K562 (cell line): Measurements from ENCODE around the gene PDGFC. TPM values are rescaled to one million over a fixed set of nuclear protein-coding genes. Genes with fewer than 3 reads are reported as not detected.

Source experiments
- ATAC-seq: fragments of 200-7000 bp; cut with Tn5 transposase; 3 replicates; pipeline ENCODE4 v1.9.1; 2020; ENCODE audit warnings: moderate library complexity
- BruUV-seq: library from RNA; stranded (reverse); fragments of 400-500 nt; replicated peaks from 2 replicates; lab custom pipeline; 2021; lab: Mats Ljungman, UMichigan
- CTCF ChIA-PET: fragments of 300-600 bp; formaldehyde crosslinking; extraction: SDS; loops from one replicate; lab custom pipeline; 2021; ENCODE audit warnings: low intra/inter-chr PET ratio; lab: Yijun Ruan, JAX
- POLR2A ChIA-PET: fragments of 300-600, 350-650 bp; sonication (Branson Sonifier 250); formaldehyde crosslinking; extraction: SDS; loops from one replicate; lab custom pipeline; 2021; ENCODE audit warnings: antibody characterized with exemption, inconsistent platforms; lab: Yijun Ruan, JAX
- DNase-seq, 4 experiments: peaks; one replicate each; pipeline versions ENCODE4 v3.0.0 to v3.0.0-alpha.2; 2011 to 2018; ENCODE audit warnings: low spot score in 3 of 4, mixed read lengths in 3 of 4; ENCODE audit errors: extremely low read depth in 1 of 4
- FAIRE-seq: peaks from 2 replicates; lab custom pipeline; 2011; peaks lifted over from hg19 to GRCh38; lab: Jason Lieb, UNC
- H2AFZ ChIP-seq: 2 replicates; pipeline ENCODE4 v1.6.0; 2011; ENCODE audit warnings: low read depth, low read length, control low read depth, inconsistent platforms
- H3K27ac ChIP-seq: fragments of 200-600 bp; 3 replicates; pipeline ENCODE4 v1.8.0; 2011; ENCODE audit warnings: low read depth, mild to moderate bottlenecking, control low read depth, inconsistent platforms, low read length, moderate library complexity, mixed read lengths; ENCODE audit errors: extremely low read depth
- H3K27me3 ChIP-seq, 2 experiments: fragments of 300-600 bp in 1 of 2; 2 replicates in 1 of 2; 3 replicates in 1 of 2; pipeline versions ENCODE4 v1.6.0 to v1.8.0; 2011; ENCODE audit warnings: inconsistent platforms in 2 of 2, low read length in 2 of 2, mild to moderate bottlenecking in 1 of 2, mixed read lengths in 1 of 2, moderate library complexity in 1 of 2; ENCODE audit not compliant: control insufficient read depth in 2 of 2, insufficient read depth in 2 of 2
- H3K36me3 ChIP-seq: fragments of 300-600 bp; 3 replicates; pipeline ENCODE4 v1.8.0; 2011; ENCODE audit warnings: mild to moderate bottlenecking, low read length, inconsistent platforms; ENCODE audit not compliant: control insufficient read depth, insufficient read depth
- H3K4me1 ChIP-seq, 2 experiments: fragments of 200-600 bp in 1 of 2; replicated peaks in 1 of 2; 2 replicates in 1 of 2; 3 replicates in 1 of 2; pipeline versions ENCODE4 v1.5.1 to v1.8.0; 2011; ENCODE audit warnings: inconsistent platforms in 2 of 2, low read length in 2 of 2, mild to moderate bottlenecking in 1 of 2, mixed read lengths in 1 of 2, moderate library complexity in 1 of 2; ENCODE audit not compliant: control insufficient read depth in 2 of 2, insufficient read depth in 2 of 2
- H3K4me2 ChIP-seq: 2 replicates; pipeline ENCODE4 v1.6.1; 2011; ENCODE audit warnings: low read length, control low read depth, inconsistent platforms, mixed read lengths; ENCODE audit not compliant: insufficient read depth
- H3K4me3 ChIP-seq: fragments of 200-600 bp; sonication (generic), shearing (Covaris generic); 2 replicates; pipeline ENCODE4 v1.5.1; 2016; ENCODE audit warnings: control low read depth, inconsistent platforms
- H3K79me2 ChIP-seq: fragments of 200-600 bp; 3 replicates; pipeline ENCODE4 v1.8.0; 2011; ENCODE audit warnings: low read length, inconsistent platforms; ENCODE audit not compliant: control insufficient read depth, insufficient read depth
- H3K9ac ChIP-seq, 2 experiments: 2 replicates each; pipeline versions ENCODE4 v1.6.0 to v1.6.1; 2011; ENCODE audit warnings: low read depth in 2 of 2, low read length in 2 of 2, control low read depth in 1 of 2, inconsistent platforms in 1 of 2, mild to moderate bottlenecking in 1 of 2, mixed read lengths in 1 of 2; ENCODE audit not compliant: insufficient read depth in 1 of 2
- H3K9me1 ChIP-seq: one replicate; pipeline ENCODE4 v1.6.0; 2011; ENCODE audit warnings: inconsistent platforms, mild to moderate bottlenecking, low read length, moderate library complexity; ENCODE audit not compliant: control insufficient read depth, insufficient read depth
- H3K9me3 ChIP-seq: replicated peaks from 2 replicates; pipeline ENCODE4 v1.5.1; 2011; ENCODE audit warnings: low read depth, low read length, inconsistent platforms; ENCODE audit not compliant: control insufficient read depth, insufficient read depth
- H4K20me1 ChIP-seq: replicated peaks from 2 replicates; pipeline ENCODE4 v1.6.1; 2011; ENCODE audit warnings: low read length, inconsistent platforms, mixed read lengths; ENCODE audit not compliant: control insufficient read depth, insufficient read depth
- EHMT2 ChIP-seq: fragments of 450-650 bp; IDR thresholded peaks from 2 replicates; pipeline ENCODE4 v1.6.1; 2018; ENCODE audit warnings: antibody characterized with exemption
- GABPB2 ChIP-seq: fragments of 250-450 bp; sonication (Bioruptor Pico); conservative IDR thresholded peaks from 2 replicates; pipeline ENCODE4 v1.5.1; 2021; ENCODE audit warnings: mild to moderate bottlenecking
- HDAC2 ChIP-seq: fragments of 450-650 bp; IDR thresholded peaks from 2 replicates; pipeline ENCODE4 v1.6.1; 2016; ENCODE audit warnings: mild to moderate bottlenecking
- HIVEP1 ChIP-seq: fragments of 250-450 bp; sonication (Bioruptor Pico); IDR thresholded peaks from 2 replicates; pipeline ENCODE4 v1.4.0; 2020; ENCODE audit warnings: mild to moderate bottlenecking
- HNRNPLL ChIP-seq: fragments of 200-400 bp; formaldehyde crosslinking; IDR thresholded peaks from 2 replicates; pipeline ENCODE4 v1.6.1; 2017; ENCODE audit warnings: low read length, low read depth, mild to moderate bottlenecking; ENCODE audit not compliant: poor library complexity, severe bottlenecking
- NR3C1 ChIP-seq: sonication (generic); formaldehyde crosslinking; IDR thresholded peaks from 2 replicates; pipeline ENCODE4 v1.8.1; 2022; ENCODE audit warnings: missing genetic modification reagents
- SUPT5H ChIP-seq: fragments of 450-650 bp; IDR thresholded peaks from 2 replicates; pipeline ENCODE4 v1.6.1; 2016
- ZKSCAN3 ChIP-seq: fragments of 250-450 bp; sonication (Bioruptor Pico); IDR thresholded peaks from 2 replicates; pipeline ENCODE4 v1.4.0; 2020
- ZNF224 ChIP-seq: sonication (generic); formaldehyde crosslinking; IDR thresholded peaks from 2 replicates; pipeline ENCODE4 v1.8.0; 2022; ENCODE audit warnings: mild to moderate bottlenecking, missing genetic modification reagents
- ZNF253 ChIP-seq: fragments of 250-450 bp; sonication (Bioruptor Pico); conservative IDR thresholded peaks from 2 replicates; pipeline ENCODE4 v1.6.1; 2021; ENCODE audit warnings: mild to moderate bottlenecking
- WGBS: fragments of 100-300 bp; shearing (Covaris generic); methylation state at CpG from one replicate; pipeline ENCODE4 v1.1.6; 2016; ENCODE audit warnings: low coverage, mixed read lengths; ENCODE audit not compliant: insufficient coverage; ENCODE audit errors: missing lambda C conversion rate; 5-methylcytosine and 5-hydroxymethylcytosine counted together
- in situ Hi-C: fragments of 300-500 bp; cut with MboI; formaldehyde crosslinking; loops from 4 replicates; pipeline ENCODE4 v1.15.0; 2018; ENCODE audit warnings: inconsistent platforms, mixed read lengths
- intact Hi-C: fragments of 100-400 bp; cut with micrococcal nuclease; formaldehyde crosslinking; loops from 2 replicates; pipeline ENCODE4 v1.14.2; 2022
- polyA plus RNA-seq, 8 experiments: library from polyadenylated mRNA; depleted of rRNA in 4 of 8; stranded (reverse) in 5 of 8; unstranded in 3 of 8; fragments of >200 nt; fragmentation: Nextera tagmentation in 2 of 8; fragmentation: Illumina TruSeq in 1 of 8; extraction: Ambion mirVana in 2 of 8; extraction: Trizol in 1 of 8; gene quantifications; 2 replicates each; pipeline versions ENCODE4 v1.2.1 to v1.2.3, GENCODE V29; 2011 to 2014; ENCODE audit warnings: inconsistent platforms in 1 of 8, missing spikeins in 1 of 8
- total RNA-seq, 7 experiments: library from RNA; depleted of rRNA in 6 of 7; stranded (reverse); fragments of >200 nt in 6 of 7; fragmentation: Illumina TruSeq in 2 of 7; extraction: Trizol in 2 of 7; gene quantifications; 2 replicates each; pipeline versions ENCODE4 v1.2.1 to v1.2.3, GENCODE V29; 2011 to 2021; ENCODE audit warnings: low replicate concordance in 1 of 7
- TF ChIP-seq, protein P1 (sequence below): fragments of 450-650 bp; formaldehyde crosslinking; IDR thresholded peaks from 2 replicates; pipeline ENCODE4 v1.4.0; 2022; ENCODE audit warnings: mild to moderate bottlenecking, moderate library complexity
- TF ChIP-seq, protein P2 (sequence below): fragments of 200-800 bp; sonication (Bioruptor generic); IDR thresholded peaks from 2 replicates; pipeline ENCODE4 v1.6.1; 2017; ENCODE audit warnings: missing genetic modification characterization, missing compliant biosample characterization
- TF ChIP-seq, protein P3 (sequence below): sonication (generic); formaldehyde crosslinking; IDR thresholded peaks from 2 replicates; pipeline ENCODE4 v1.8.1; 2023; ENCODE audit warnings: mild to moderate bottlenecking, missing genetic modification reagents
- TF ChIP-seq, protein P4 (sequence below): sonication (generic); formaldehyde crosslinking; IDR thresholded peaks from 2 replicates; pipeline ENCODE4 v1.8.0; 2023; ENCODE audit warnings: missing genetic modification reagents, mild to moderate bottlenecking, borderline replicate concordance

Gene PDGFC
- total and polyA plus RNA-seq, 9 of the 15 experiments (the other 6 are each of a cell fraction or from before 2014, with no cell fraction given) = not detected

DNA sequence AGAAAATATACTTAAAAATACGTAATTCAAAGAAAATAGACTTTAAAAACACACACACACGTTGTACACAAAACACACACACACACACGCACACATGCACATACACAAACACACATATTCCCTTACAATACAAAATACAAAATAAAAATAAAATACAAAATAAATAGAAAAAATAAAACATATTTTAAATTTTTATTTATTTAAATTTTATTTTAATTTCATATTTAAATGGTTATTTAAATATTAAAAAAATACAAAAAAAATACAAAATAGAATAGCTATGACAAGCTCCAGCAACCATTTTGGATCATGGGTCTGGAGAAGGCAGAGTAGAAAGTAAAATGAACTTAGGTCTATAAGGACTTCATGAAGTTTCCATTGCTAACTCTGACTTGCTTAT lies 34.2 kb upstream of the PDGFC start (continued):
- no peak for TF ChIP-seq HDAC2
- no peak for TF ChIP-seq ZNF253 (CRISPR knock-in tag)
- no peak for TF ChIP-seq GABPB2 (CRISPR knock-in tag)
- TF ChIP-seq EHMT2 = no peak
- TF ChIP-seq, protein P1, sequence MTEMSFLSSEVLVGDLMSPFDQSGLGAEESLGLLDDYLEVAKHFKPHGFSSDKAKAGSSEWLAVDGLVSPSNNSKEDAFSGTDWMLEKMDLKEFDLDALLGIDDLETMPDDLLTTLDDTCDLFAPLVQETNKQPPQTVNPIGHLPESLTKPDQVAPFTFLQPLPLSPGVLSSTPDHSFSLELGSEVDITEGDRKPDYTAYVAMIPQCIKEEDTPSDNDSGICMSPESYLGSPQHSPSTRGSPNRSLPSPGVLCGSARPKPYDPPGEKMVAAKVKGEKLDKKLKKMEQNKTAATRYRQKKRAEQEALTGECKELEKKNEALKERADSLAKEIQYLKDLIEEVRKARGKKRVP (CRISPR knock-in tag) = no peak
- TF ChIP-seq, all 486 proteins: peak for 0

DNA sequence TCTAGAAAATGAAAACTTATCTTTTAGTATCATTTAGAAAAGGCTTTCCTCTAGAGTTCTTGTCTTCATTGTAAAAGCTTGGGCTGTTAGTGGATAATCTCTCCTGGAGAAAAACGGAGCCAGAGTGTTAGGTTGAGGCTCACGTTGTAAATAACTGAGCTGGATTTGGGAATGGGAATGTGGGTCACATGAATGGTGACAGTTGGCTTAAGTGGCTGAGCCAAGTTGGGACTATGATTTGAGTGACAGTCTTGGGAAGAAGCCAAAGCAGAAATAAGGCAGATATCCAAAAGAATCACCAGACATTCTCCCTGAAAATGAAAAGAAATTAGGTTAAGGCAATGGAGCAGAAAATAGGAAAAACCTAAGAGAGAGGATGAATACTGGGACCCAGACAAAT lies 33.6 kb upstream of the PDGFC start:
- Histone ChIP-seq H3K4me2 (no peak overlapping the region), H3K9ac (no peak overlapping the region), H2AFZ (no peak overlapping the region), H3K79me2 (no peaks in the 10 kb centered on the region), H3K36me3 (no peaks in the 10 kb centered on the region), H3K4me3 (no peak overlapping the region), H3K9me1 (no peaks in the 10 kb centered on the region), H3K27ac (no peak overlapping the region), H4K20me1 (no peaks in the 10 kb centered on the region), H3K4me1 (no peaks in the 10 kb centered on the region)
- ChIA-PET POLR2A (no interaction called here), CTCF (no interaction called here)
- in situ Hi-C loops = no loop called here
- no TSS peak for BruUV-seq
- ATAC-seq (no peak), FAIRE-seq (no peak), DNase-seq (no peak)
- 0% methylated on average over 2 of the region's 2 CpGs for WGBS
- no peak for TF ChIP-seq HIVEP1 (CRISPR knock-in tag)
- TF ChIP-seq, protein P2, sequence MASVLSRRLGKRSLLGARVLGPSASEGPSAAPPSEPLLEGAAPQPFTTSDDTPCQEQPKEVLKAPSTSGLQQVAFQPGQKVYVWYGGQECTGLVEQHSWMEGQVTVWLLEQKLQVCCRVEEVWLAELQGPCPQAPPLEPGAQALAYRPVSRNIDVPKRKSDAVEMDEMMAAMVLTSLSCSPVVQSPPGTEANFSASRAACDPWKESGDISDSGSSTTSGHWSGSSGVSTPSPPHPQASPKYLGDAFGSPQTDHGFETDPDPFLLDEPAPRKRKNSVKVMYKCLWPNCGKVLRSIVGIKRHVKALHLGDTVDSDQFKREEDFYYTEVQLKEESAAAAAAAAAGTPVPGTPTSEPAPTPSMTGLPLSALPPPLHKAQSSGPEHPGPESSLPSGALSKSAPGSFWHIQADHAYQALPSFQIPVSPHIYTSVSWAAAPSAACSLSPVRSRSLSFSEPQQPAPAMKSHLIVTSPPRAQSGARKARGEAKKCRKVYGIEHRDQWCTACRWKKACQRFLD (CRISPR knock-in tag) = no peak
- TF ChIP-seq, protein P3, sequence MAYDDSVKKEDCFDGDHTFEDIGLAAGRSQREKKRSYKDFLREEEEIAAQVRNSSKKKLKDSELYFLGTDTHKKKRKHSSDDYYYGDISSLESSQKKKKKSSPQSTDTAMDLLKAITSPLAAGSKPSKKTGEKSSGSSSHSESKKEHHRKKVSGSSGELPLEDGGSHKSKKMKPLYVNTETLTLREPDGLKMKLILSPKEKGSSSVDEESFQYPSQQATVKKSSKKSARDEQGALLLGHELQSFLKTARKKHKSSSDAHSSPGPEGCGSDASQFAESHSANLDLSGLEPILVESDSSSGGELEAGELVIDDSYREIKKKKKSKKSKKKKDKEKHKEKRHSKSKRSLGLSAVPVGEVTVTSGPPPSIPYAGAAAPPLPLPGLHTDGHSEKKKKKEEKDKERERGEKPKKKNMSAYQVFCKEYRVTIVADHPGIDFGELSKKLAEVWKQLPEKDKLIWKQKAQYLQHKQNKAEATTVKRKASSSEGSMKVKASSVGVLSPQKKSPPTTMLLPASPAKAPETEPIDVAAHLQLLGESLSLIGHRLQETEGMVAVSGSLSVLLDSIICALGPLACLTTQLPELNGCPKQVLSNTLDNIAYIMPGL = no peak
- no peak for TF ChIP-seq SUPT5H
- TF ChIP-seq NR3C1 (CRISPR knock-in tag) = no peak
- no peak for TF ChIP-seq HNRNPLL
- TF ChIP-seq ZNF224 = no peak
- TF ChIP-seq, protein P4, sequence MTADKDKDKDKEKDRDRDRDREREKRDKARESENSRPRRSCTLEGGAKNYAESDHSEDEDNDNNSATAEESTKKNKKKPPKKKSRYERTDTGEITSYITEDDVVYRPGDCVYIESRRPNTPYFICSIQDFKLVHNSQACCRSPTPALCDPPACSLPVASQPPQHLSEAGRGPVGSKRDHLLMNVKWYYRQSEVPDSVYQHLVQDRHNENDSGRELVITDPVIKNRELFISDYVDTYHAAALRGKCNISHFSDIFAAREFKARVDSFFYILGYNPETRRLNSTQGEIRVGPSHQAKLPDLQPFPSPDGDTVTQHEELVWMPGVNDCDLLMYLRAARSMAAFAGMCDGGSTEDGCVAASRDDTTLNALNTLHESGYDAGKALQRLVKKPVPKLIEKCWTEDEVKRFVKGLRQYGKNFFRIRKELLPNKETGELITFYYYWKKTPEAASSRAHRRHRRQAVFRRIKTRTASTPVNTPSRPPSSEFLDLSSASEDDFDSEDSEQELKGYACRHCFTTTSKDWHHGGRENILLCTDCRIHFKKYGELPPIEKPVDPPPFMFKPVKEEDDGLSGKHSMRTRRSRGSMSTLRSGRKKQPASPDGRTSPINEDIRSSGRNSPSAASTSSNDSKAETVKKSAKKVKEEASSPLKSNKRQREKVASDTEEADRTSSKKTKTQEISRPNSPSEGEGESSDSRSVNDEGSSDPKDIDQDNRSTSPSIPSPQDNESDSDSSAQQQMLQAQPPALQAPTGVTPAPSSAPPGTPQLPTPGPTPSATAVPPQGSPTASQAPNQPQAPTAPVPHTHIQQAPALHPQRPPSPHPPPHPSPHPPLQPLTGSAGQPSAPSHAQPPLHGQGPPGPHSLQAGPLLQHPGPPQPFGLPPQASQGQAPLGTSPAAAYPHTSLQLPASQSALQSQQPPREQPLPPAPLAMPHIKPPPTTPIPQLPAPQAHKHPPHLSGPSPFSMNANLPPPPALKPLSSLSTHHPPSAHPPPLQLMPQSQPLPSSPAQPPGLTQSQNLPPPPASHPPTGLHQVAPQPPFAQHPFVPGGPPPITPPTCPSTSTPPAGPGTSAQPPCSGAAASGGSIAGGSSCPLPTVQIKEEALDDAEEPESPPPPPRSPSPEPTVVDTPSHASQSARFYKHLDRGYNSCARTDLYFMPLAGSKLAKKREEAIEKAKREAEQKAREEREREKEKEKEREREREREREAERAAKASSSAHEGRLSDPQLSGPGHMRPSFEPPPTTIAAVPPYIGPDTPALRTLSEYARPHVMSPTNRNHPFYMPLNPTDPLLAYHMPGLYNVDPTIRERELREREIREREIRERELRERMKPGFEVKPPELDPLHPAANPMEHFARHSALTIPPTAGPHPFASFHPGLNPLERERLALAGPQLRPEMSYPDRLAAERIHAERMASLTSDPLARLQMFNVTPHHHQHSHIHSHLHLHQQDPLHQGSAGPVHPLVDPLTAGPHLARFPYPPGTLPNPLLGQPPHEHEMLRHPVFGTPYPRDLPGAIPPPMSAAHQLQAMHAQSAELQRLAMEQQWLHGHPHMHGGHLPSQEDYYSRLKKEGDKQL (CRISPR knock-in tag) = no peak
- TF ChIP-seq ZKSCAN3 (CRISPR knock-in tag) = no peak
- TF ChIP-seq, all 486 proteins: peak for 0
- no peaks in the 10 kb centered on the region for H3K9me3 ChIP-seq
- intact Hi-C loops = no loop called here
- no peaks in the 10 kb centered on the region for H3K27me3 ChIP-seq
